Aorta (tissue), 5 donors: Measurements from ENCODE around the gene ANAPC2. TPM values are rescaled to one million over a fixed set of nuclear protein-coding genes. Genes with fewer than 3 reads are reported as not detected.
A peak's percentile ranks its signal among the peaks of the same experiment; 100 is the strongest.
"Not testable (repeated sequence)": the region's sequence is repeated elsewhere in the genome, so short reads cannot be mapped to it uniquely, and the experiment has no call there.

Experiments used
- ATAC-seq: fragments of 200-7000 bp; cut with Tn5 transposase; one replicate; pipeline ENCODE4 v1.9.1; 2022; ENCODE audit warnings: moderate library complexity; ENCODE audit not compliant: low FRiP score
- DNase-seq, 2 donors: peaks; one replicate each; pipeline ENCODE4 v3.0.0-alpha.2; 2020
- H3K27ac ChIP-seq, 2 donors: one replicate each; pipeline ENCODE4 v1.5.1; 2013; ENCODE audit warnings: low read length in 2 of 2, mild to moderate bottlenecking in 2 of 2, moderate library complexity in 2 of 2, control low read depth in 1 of 2, inconsistent platforms in 1 of 2, low read depth in 1 of 2
- H3K27me3 ChIP-seq, 2 donors: one replicate each; pipeline ENCODE4 v1.6.1; 2013; ENCODE audit warnings: control low read depth in 1 of 2, low read length in 1 of 2, mild to moderate bottlenecking in 1 of 2, moderate library complexity in 1 of 2; ENCODE audit not compliant: insufficient read depth in 2 of 2, control insufficient read depth in 1 of 2
- H3K36me3 ChIP-seq, 2 donors: one replicate each; pipeline ENCODE4 v1.6.1; 2013; ENCODE audit warnings: control low read depth in 1 of 2, low read length in 1 of 2, mild to moderate bottlenecking in 1 of 2; ENCODE audit not compliant: insufficient read depth in 2 of 2, control insufficient read depth in 1 of 2
- H3K4me1 ChIP-seq, 2 donors: one replicate each; pipeline ENCODE4 v1.6.1; 2013; ENCODE audit warnings: low read length in 2 of 2, control low read depth in 1 of 2, mild to moderate bottlenecking in 1 of 2, moderate library complexity in 1 of 2; ENCODE audit not compliant: insufficient read depth in 2 of 2, control insufficient read depth in 1 of 2
- H3K4me3 ChIP-seq, 2 donors: one replicate each; pipeline ENCODE4 v1.5.1; 2013; ENCODE audit warnings: low read length in 2 of 2, control low read depth in 1 of 2, mild to moderate bottlenecking in 1 of 2
- H3K9me3 ChIP-seq: one replicate; pipeline ENCODE4 v1.6.1; 2013; ENCODE audit warnings: mild to moderate bottlenecking, low read length; ENCODE audit not compliant: control insufficient read depth
- WGBS, 2 donors: extraction: QIAGEN DNeasy Blood & Tissue Kit; methylation state at CpG; one replicate each; pipeline ENCODE4 v1.1.7; 2013; 5-methylcytosine and 5-hydroxymethylcytosine counted together
- intact Hi-C, 2 donors: fragments of 100-400 bp; cut with DNase I; formaldehyde crosslinking; loops; one replicate each; pipeline versions ENCODE4 v1.14.2 to v1.15.0; 2022
- polyA plus RNA-seq, 2 donors: library from polyadenylated mRNA; stranded (reverse); fragments of 200-250 nt; gene quantifications; one replicate each; pipeline ENCODE4 v1.2.3, GENCODE V29; 2013
- total RNA-seq, 2 donors: library from RNA; stranded (reverse); fragmentation: NEBNext Ultra II Directional; extraction: Animal tissue kit (Norgen Biotek cat#: 25700); gene quantifications; one replicate each; pipeline ENCODE4 v1.2.1, GENCODE V29; 2021
- donor health status: healthy with polysubstance abuse.
- donor health status: Bipolar disorder and iron deficiency.
- donor health status: DM: no; HTN: no; CAD: no.
- donor health status: DM: no; HTN: no; CAD: no.
- donor health status: DM: yes; HTN: yes; CAD: no.

The ANAPC2 gene
- total and polyA plus RNA-seq, 4 donors: 13.3 to 84.5 (median 46.4) TPM

- no peak for ATAC-seq
- H3K36me3 ChIP-seq: no peaks in the 10 kb centered on the region
- no peak overlapping the region for H3K27ac ChIP-seq
- 53 to 57% methylated on average over 26 of the region's 26 CpGs for WGBS, 2 donors
- H3K9me3 ChIP-seq: no peaks in the 10 kb centered on the region
- no peaks in the 10 kb centered on the region for H3K4me1 ChIP-seq
- H3K4me3 ChIP-seq: no peak overlapping the region
- intact Hi-C loops: no loop called here
- no peaks in the 10 kb centered on the region for H3K27me3 ChIP-seq
- no peak for DNase-seq
Measured at GRCh38 chr9:137140151-137141012, 48.0 kb downstream of the ANAPC2 start.

- no peaks in the 10 kb centered on the region for H3K4me1 ChIP-seq
- no peak for DNase-seq
- WGBS, 2 donors: 26% methylated on average over 37 of the region's 37 CpGs
- H3K36me3 ChIP-seq: no peaks in the 10 kb centered on the region
- intact Hi-C loops: no loop called here
- no peaks in the 10 kb centered on the region for H3K9me3 ChIP-seq
- H3K27me3 ChIP-seq: no peaks in the 10 kb centered on the region
- ATAC-seq: no peak
- no peak overlapping the region for H3K4me3 ChIP-seq
- H3K27ac ChIP-seq: no peak overlapping the region
Measured at GRCh38 chr9:137139468-137140150, 48.8 kb downstream of the ANAPC2 start.

GRCh38 chr9:137138722-137139467 lies 49.5 kb downstream of the ANAPC2 start, which contains the start of gene GRIN1:
Gene GRIN1, plus strand, starts transcription at chr9:137139154. Its CDS starts 333 bp downstream, at chr9:137139487.
- intact Hi-C loops: no loop called here
- no peaks in the 10 kb centered on the region for H3K36me3 ChIP-seq
- H3K4me3 ChIP-seq: no peak within 1 kb of the TSS
- H3K27me3 ChIP-seq: no peaks in the 10 kb centered on the region
- WGBS, 2 donors: 4% methylated on average over 89 to 104 of the region's 104 CpGs
- ATAC-seq: no peak
- H3K4me1 ChIP-seq: no peaks in the 10 kb centered on the region
- no peaks in the 10 kb centered on the region for H3K9me3 ChIP-seq
- no peak for DNase-seq
- no peak within 1 kb of the TSS for H3K27ac ChIP-seq

- no peak overlapping the region for H3K4me3 ChIP-seq
- no peaks in the 10 kb centered on the region for H3K9me3 ChIP-seq
- ATAC-seq (no peak), DNase-seq (no peak)
- H3K27me3 ChIP-seq: no peaks in the 10 kb centered on the region
- 6 to 7% methylated on average over 25 of the region's 25 CpGs for WGBS, 2 donors
- no peaks in the 10 kb centered on the region for H3K36me3 ChIP-seq
- no peak overlapping the region for H3K27ac ChIP-seq
- intact Hi-C loops: no loop called here
- no peaks in the 10 kb centered on the region for H3K4me1 ChIP-seq
Measured at GRCh38 chr9:137138058-137138721, 50.2 kb downstream of the ANAPC2 start.

- no peak overlapping the region for H3K4me3 ChIP-seq
- 70 to 71% methylated on average over 22 to 23 of the region's 23 CpGs for WGBS, 2 donors
- no peak overlapping the region for H3K27ac ChIP-seq
- H3K36me3 ChIP-seq: no peaks in the 10 kb centered on the region
- intact Hi-C loops: no loop called here
- DNase-seq (no peak), ATAC-seq (no peak)
- H3K4me1 ChIP-seq: no peaks in the 10 kb centered on the region
- H3K9me3 ChIP-seq: no peaks in the 10 kb centered on the region
- no peaks in the 10 kb centered on the region for H3K27me3 ChIP-seq
Measured at GRCh38 chr9:137136881-137137607, 51.3 kb downstream of the ANAPC2 start.

- Histone ChIP-seq H3K4me3 (no peak overlapping the region), H3K36me3 (no peaks in the 10 kb centered on the region), H3K27me3 (no peaks in the 10 kb centered on the region), H3K27ac (no peak overlapping the region), H3K9me3 (no peaks in the 10 kb centered on the region), H3K4me1 (no peaks in the 10 kb centered on the region)
- DNase-seq: no peak
- intact Hi-C loops: no loop called here
- ATAC-seq: peak; percentile 19
- 26 to 31% methylated on average over 26 to 27 of the region's 27 CpGs for WGBS, 2 donors
Measured at GRCh38 chr9:137136261-137136880, 52.0 kb downstream of the ANAPC2 start.

GRCh38 chr9:137135154-137135553 lies 53.2 kb downstream of the ANAPC2 start:
- ATAC-seq, H3K27me3 ChIP-seq, DNase-seq, H3K36me3 ChIP-seq, intact Hi-C loops, H3K4me3 ChIP-seq, H3K27ac ChIP-seq, H3K9me3 ChIP-seq, H3K4me1 ChIP-seq: not testable (repeated sequence)
- WGBS, 2 donors: 73 to 80% methylated on average over 9 of the region's 9 CpGs
